ENCODE results near the gene RPUSD2.
A peak's percentile ranks its signal among the peaks of the same experiment; 100 is the strongest.
"Not testable (repeated sequence)": the region's sequence is repeated elsewhere in the genome, so short reads cannot be mapped to it uniquely, and the experiment has no call there.

Gene RPUSD2

GRCh38 chr15:40563426-40563825, 5.7 kb upstream of the RPUSD2 start:
- no peak for DNase-seq
- in situ Hi-C loops (cut with HindIII; ENCODE audit: low pct_ligation_motif_present, low pct_unique_long_range_greater_than_20kb, low sequenced_read_pairs), result no loop called here

- in situ Hi-C loops (cut with HindIII; ENCODE audit: low pct_ligation_motif_present, low pct_unique_long_range_greater_than_20kb, low sequenced_read_pairs), result no loop called here
- DNase-seq, result peak; percentile 98
Observed at GRCh38 chr15:40564591-40565332, 4.3 kb upstream of the RPUSD2 start, which contains the start of gene CCDC32. Gene CCDC32, minus strand, starts transcription at chr15:40565042. Its CDS starts 2,027 bp downstream, at chr15:40563015.

- in situ Hi-C loops (cut with HindIII; ENCODE audit: low pct_ligation_motif_present, low pct_unique_long_range_greater_than_20kb, low sequenced_read_pairs), result no loop called here
Observed at GRCh38 chr15:40565333-40566238, 3.5 kb upstream of the RPUSD2 start.

GRCh38 chr15:40567111-40567510, 2.0 kb upstream of the RPUSD2 start:
- in situ Hi-C loops (cut with HindIII; ENCODE audit: low pct_ligation_motif_present, low pct_unique_long_range_greater_than_20kb, low sequenced_read_pairs), result no loop called here
- peak; percentile 26 for DNase-seq

More at GRCh38 chr15:40565333-40566238, 3.5 kb upstream of the RPUSD2 start:
- DNase-seq, result no peak

- DNase-seq, result no peak
- in situ Hi-C loops (cut with HindIII; ENCODE audit: low pct_ligation_motif_present, low pct_unique_long_range_greater_than_20kb, low sequenced_read_pairs), result no loop called here
Observed at GRCh38 chr15:40575113-40575512, 6.0 kb downstream of the RPUSD2 start.

GRCh38 chr15:40576914-40577313, 7.8 kb downstream of the RPUSD2 start:
- DNase-seq; in situ Hi-C loops (cut with HindIII; ENCODE audit: low pct_ligation_motif_present, low pct_unique_long_range_greater_than_20kb, low sequenced_read_pairs): not testable (repeated sequence)

- in situ Hi-C loops (cut with HindIII; ENCODE audit: low pct_ligation_motif_present, low pct_unique_long_range_greater_than_20kb, low sequenced_read_pairs), result no loop called here
Observed at GRCh38 chr15:40578892-40579291, 9.8 kb downstream of the RPUSD2 start.

GRCh38 chr15:40581796-40582195, 12.7 kb downstream of the RPUSD2 start:
- DNase-seq; in situ Hi-C loops (cut with HindIII; ENCODE audit: low pct_ligation_motif_present, low pct_unique_long_range_greater_than_20kb, low sequenced_read_pairs): not testable (repeated sequence)

More at GRCh38 chr15:40578892-40579291, 9.8 kb downstream of the RPUSD2 start:
- DNase-seq, result no peak

- no peak for DNase-seq
- in situ Hi-C loops (cut with HindIII; ENCODE audit: low pct_ligation_motif_present, low pct_unique_long_range_greater_than_20kb, low sequenced_read_pairs), result no loop called here
Observed at GRCh38 chr15:40582726-40583246, 13.7 kb downstream of the RPUSD2 start.

GRCh38 chr15:40584191-40584590, 15.1 kb downstream of the RPUSD2 start:
- no peak for DNase-seq
- in situ Hi-C loops (cut with HindIII; ENCODE audit: low pct_ligation_motif_present, low pct_unique_long_range_greater_than_20kb, low sequenced_read_pairs), result no loop called here

- in situ Hi-C loops (cut with HindIII; ENCODE audit: low pct_ligation_motif_present, low pct_unique_long_range_greater_than_20kb, low sequenced_read_pairs), result no loop called here
Observed at GRCh38 chr15:40590667-40591050, 21.6 kb downstream of the RPUSD2 start.

GRCh38 chr15:40591389-40591788, 22.3 kb downstream of the RPUSD2 start:
- in situ Hi-C loops (cut with HindIII; ENCODE audit: low pct_ligation_motif_present, low pct_unique_long_range_greater_than_20kb, low sequenced_read_pairs), result no loop called here
- DNase-seq, result no peak

More at GRCh38 chr15:40590667-40591050, 21.6 kb downstream of the RPUSD2 start:
- DNase-seq, result no peak

GRCh38 chr15:40593165-40593564, 24.1 kb downstream of the RPUSD2 start:
- in situ Hi-C loops (cut with HindIII; ENCODE audit: low pct_ligation_motif_present, low pct_unique_long_range_greater_than_20kb, low sequenced_read_pairs), result no loop called here

GRCh38 chr15:40593588-40594428, 24.7 kb downstream of the RPUSD2 start, which contains the start of gene KNL1:
Gene KNL1, plus strand, starts transcription at chr15:40594249. Its CDS starts 8,683 bp downstream, at chr15:40602932.
- DNase-seq, result peak; percentile 92
- in situ Hi-C loops (cut with HindIII; ENCODE audit: low pct_ligation_motif_present, low pct_unique_long_range_greater_than_20kb, low sequenced_read_pairs), result no loop called here

More at GRCh38 chr15:40593165-40593564, 24.1 kb downstream of the RPUSD2 start:
- no peak for DNase-seq

GRCh38 chr15:40594429-40594836, 25.3 kb downstream of the RPUSD2 start:
- in situ Hi-C loops (cut with HindIII; ENCODE audit: low pct_ligation_motif_present, low pct_unique_long_range_greater_than_20kb, low sequenced_read_pairs), result no loop called here
- DNase-seq, result peak; percentile 61

- no peak for DNase-seq
- in situ Hi-C loops (cut with HindIII; ENCODE audit: low pct_ligation_motif_present, low pct_unique_long_range_greater_than_20kb, low sequenced_read_pairs), result no loop called here
Observed at GRCh38 chr15:40595219-40595618, 26.1 kb downstream of the RPUSD2 start.

- no peak for DNase-seq
- in situ Hi-C loops (cut with HindIII; ENCODE audit: low pct_ligation_motif_present, low pct_unique_long_range_greater_than_20kb, low sequenced_read_pairs), result no loop called here
Observed at GRCh38 chr15:40595773-40596172, 26.7 kb downstream of the RPUSD2 start.

- no peak for DNase-seq
- in situ Hi-C loops (cut with HindIII; ENCODE audit: low pct_ligation_motif_present, low pct_unique_long_range_greater_than_20kb, low sequenced_read_pairs), result no loop called here
Observed at GRCh38 chr15:40597024-40597423, 27.9 kb downstream of the RPUSD2 start.

Data from ACHN (cell line).